ENCODE results near the gene TOX2. TPM values are rescaled to one million over a fixed set of nuclear protein-coding genes. Genes with fewer than 3 reads are reported as not detected.

TOX2 gene
- total RNA-seq, 1 donor from 2014 or later, result 2.4 TPM

- DNase-seq (ENCODE audit: low read depth, low spot score), result no peak
These were observed 44.6 kb downstream of the TOX2 start for GRCh38 chr20:43959079-43959919.

DNA sequence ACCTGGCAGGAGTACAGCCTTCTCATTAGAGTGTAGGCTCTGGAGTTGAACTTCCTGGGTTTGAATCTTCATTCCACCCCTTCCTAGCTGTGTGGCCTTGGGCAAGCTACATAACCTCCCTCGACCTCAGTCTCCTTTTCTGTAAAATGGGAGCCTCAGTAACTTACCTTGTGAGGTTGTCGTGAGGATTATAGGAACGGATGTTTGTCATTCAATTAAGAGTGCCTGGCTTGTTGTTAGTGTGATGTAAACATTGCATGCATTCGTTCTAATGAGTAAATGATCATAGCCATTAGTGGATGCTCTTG, 45.2 kb downstream of the TOX2 start:
- no peak for DNase-seq (ENCODE audit: low read depth, low spot score)

GRCh38 chr20:43960231-43960630, 45.6 kb downstream of the TOX2 start:
- no peak for DNase-seq (ENCODE audit: low read depth, low spot score)

DNA sequence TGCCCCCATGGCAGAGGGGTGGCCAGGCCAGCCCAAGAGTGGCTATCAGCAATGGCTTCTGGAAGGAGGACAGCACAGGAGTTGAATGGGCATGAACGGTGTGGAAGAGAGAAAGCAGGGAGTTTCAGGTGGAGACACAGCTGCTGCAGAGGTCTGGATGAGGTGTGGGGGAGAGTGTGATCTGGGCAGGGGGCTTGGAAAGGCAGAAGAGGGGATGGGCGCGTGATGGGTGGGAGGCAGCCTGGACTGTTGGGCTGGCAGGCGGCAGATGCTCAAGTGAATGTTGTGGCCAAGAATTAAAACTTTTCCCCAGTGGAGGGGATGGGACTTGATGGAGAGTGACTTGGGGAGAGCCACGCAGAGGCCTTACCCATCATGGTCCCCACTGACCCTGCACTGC, 46.5 kb downstream of the TOX2 start:
- no peak for DNase-seq (ENCODE audit: low read depth, low spot score)

DNA sequence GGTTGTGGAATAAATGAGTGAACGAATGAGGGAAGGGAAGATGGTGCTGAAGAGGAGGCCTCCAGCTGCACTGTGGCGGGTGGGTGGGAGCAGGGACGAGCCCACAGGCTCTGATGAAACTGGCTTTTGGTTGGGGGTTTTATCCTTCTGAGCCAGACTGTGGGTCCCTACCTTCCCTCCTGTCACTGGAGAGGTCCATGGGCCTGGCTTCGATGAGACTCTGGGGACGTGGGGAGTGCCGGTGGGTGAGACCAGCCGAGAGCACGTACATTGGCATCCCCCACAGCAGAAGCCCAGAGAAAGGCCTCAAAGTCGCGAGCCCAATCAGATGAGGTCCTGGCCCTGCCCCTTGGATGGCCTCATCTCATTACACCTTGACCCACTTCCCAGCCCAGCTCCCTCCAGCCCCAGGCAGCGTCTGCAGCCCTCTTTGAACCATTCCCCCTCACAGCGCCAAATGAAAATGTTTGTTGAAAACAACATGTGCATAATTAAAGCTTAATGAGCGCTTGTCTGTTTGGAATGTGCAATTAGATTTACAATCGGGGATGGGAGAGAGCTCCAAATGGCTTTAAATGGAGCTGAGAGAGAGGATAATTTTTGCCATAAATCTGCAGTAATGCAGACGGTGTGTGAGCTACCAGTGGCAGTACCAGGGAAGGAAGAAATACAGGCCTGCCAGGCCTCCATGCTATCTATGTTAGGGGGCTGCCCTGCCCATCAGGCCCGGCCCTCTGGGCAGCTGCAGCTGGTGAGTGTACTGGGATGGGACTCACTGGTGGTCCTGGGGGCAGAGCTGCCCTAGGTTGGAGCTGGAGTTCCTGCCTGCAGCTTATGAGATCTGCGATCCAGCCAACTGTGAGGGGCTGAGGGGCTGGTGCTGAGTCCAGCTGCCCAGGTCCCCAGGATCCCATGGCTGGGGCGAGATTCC, 47.2 kb downstream of the TOX2 start:
- no peak for DNase-seq (ENCODE audit: low read depth, low spot score)

DNA sequence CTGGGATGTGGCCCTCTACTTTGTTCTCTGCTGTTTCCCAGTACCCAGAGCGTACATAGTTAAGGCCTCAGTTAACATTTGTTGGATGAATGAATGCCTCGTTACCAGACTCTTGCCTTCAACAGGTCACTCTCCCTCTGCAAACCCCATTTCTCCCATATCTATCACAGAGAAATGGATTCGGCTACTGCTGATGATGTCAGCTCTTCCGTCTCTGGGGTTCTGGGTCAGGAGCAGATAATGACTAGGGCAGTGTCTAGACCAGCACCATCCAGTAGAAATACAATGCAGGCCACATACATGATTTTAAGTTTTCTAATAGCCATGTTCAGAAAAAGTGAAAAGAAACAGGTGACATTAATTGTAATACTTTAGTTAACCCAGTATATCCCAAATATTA, 47.9 kb downstream of the TOX2 start:
- DNase-seq (ENCODE audit: low read depth, low spot score), result no peak

DNA sequence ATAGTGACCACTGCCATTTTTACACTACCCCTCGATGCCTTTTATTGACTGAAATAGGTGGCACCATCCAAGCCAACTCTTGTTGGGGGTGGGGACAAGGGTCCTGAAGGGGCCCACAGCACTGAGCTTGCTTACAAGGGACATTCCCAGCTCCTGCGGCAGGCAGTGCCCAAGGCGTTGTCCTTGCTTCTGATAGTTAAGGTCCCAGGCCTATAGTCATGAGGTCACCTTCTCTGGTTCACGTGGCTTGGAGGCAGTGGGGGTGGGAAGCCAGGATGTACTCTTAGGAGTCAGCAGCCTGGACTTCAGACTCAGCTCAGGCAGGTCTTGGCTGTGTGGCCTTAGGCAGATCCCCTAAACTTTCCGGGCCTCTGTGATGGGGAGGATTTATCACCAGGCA, 48.6 kb downstream of the TOX2 start:
- no peak for DNase-seq (ENCODE audit: low read depth, low spot score)

DNA sequence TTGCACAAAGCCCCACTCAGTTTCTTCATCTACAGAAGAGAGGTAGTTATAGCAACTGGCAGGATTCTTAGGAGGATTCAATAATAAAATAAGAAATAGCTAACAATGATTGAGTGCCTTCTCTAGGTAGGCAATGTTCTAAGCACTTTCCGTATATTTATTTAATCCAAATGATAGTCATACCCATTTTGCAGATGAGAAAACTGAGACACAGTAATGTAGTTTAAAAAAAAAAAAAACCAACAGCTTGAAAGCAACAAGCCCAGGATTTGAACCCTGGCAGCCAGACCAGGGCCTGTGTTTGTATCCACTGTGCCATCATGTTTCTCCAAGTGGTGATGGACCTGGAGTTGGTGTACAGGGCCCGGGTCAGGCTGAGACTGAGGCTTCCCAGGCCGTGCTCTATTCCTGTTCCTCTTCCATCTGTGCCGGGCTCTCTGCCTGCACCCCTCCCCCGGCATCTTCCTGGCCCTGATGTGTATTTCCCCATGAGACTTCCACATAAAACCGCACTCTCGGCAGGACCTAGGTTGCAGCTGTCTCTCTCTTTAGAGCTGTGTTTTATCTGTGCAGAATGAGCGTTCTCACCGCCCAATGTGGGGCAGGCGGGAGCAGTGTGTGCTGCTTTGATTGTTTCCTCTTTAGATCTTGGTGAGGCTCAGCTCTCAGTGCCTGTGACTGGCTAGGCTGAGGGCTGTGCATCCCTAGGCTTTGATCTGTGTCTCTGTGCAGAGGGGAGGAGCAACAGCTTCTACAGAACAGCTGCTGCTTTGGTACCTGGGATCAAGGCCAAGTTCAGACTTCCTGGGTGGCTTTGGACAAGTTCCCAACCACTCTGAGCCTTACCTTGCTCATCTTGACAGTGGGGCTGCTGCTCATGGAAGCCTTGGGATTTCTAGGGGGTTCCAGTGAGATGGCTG, 49.5 kb downstream of the TOX2 start:
- no peak for DNase-seq (ENCODE audit: low read depth, low spot score)

DNA sequence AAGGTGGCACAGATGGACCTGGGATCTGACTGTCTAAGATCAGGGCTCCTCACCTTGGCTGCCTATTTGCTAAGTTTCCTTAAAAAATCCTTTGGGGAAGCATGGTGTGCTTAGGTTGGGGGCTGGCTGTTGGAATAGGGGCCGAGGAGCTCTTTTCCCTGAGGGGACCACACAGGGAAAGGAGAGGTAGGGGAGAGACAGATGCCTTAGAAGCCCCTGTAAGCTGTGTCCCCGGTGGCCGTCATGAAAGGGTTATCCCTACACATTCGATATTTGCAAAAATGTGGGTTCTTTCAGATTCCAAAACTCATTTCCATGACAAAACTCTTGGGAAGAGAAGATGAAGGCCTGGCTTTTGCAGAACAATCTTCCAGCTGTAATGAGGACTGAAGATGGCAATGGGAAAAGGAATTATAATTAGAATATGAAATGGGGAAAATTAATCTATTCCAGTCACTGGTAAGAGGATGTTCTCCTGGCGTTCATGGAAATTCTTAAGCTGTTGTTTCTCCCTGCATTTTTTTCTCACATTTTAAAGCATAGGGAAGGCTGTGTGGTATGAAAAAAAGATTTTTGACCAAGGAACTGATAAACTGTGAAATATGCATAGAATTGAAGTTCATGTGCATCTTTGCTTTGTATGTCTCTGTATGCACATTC, 53.8 kb downstream of the TOX2 start:
- DNase-seq (ENCODE audit: low read depth, low spot score), result no peak

- no peak for DNase-seq (ENCODE audit: low read depth, low spot score)
These were observed 54.4 kb downstream of the TOX2 start for GRCh38 chr20:43969028-43969447.

- DNase-seq (ENCODE audit: low read depth, low spot score), result no peak
These were observed 55.0 kb downstream of the TOX2 start for GRCh38 chr20:43969501-43970182.

DNA sequence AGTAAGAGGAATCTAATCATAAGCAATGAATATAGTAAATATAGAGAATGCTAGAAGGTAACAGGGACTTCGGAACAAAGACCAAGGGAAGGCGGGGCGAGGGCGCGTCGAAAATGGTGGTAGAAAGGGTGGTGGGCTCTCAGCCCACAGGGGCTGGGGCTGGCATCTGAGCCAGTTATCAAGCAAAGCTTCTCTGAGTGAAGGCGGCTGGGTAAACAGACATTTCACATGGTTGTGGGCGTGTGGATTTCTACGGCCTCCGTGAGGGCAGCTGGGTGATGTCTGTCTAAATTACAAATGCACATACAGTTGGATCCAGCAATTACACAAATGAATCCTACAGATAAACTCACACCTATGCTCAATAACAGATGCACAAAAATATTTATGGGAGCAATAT, 56.6 kb downstream of the TOX2 start:
- DNase-seq (ENCODE audit: low read depth, low spot score), result no peak

DNA sequence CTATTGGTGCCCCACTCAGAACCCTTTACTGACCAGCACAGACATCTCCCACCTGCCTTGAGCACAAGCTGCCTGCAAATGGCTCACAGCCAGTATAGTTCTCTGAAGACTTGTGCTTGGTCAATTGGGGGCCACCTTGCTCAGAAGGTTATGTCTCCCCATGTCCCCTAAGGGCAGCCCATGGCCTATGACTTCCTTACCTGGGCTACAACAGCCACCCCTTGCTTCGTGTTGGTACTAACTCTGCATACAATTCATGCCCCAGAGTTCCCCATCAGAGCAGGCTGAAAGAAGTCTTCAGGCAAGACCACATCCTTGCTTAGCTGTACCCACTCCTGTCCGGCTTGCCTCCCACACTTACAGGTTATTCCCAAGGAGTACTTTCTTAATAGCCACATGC, 57.4 kb downstream of the TOX2 start:
- no peak for DNase-seq (ENCODE audit: low read depth, low spot score)

DNA sequence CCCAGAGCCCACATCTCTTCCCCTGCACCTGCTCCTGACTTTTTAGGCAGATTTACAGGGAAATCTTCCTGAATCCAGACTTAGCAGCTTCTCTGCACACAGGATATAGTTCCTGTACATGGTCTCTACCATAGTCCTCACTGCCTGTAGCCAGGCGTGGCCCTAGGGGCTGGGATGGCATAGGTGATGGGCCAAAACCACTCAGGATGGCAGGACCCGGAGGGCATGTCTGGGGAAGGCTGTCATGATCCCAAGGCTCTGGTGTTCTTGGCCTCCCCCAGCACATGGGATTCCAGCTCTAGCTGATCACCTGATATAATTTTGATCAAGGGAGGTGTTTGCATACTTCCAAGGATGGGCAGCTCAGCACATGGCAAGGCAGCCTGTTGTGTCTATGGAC, 58.0 kb downstream of the TOX2 start:
- no peak for DNase-seq (ENCODE audit: low read depth, low spot score)

GRCh38 chr20:43973231-43973630, 58.6 kb downstream of the TOX2 start:
- DNase-seq (ENCODE audit: low read depth, low spot score), result no peak

DNA sequence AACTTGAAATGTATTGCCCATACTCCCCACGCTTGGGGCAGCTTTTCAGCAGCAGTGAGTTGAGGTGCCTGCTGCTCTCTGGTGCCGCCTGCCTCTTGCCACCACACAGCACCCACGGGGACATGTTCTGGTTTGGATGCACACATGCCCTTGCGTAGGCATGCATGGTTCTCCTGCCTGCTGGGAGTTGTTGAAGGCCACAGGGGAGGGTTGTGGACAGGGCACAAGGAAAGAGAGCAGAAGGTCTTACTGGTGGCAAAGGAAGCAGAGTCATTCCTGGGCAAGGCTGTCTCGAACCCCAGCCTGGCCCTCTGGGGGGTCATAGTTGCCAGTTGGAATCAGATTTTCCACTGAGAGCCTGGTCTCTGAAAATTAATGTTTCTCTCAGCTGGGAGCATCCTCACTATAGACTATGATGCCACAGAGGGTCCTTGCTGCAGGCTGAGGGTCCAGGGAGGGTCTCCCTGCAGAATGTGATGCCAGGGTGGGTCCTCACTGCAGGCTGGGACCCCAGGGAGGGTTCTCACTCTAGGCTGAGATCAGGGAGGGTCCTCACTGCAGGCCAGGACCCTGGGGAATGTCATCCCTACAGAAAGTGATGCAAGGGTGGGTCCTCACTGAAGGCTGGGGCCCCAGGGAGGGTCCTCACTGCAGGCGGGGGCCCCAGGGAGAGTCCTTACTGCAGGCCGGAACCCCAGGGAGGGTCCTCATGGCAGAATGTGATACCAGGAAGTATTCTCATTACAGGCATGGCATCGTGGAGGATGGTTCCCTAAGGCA, 59.2 kb downstream of the TOX2 start:
- DNase-seq (ENCODE audit: low read depth, low spot score), result no peak

DNA sequence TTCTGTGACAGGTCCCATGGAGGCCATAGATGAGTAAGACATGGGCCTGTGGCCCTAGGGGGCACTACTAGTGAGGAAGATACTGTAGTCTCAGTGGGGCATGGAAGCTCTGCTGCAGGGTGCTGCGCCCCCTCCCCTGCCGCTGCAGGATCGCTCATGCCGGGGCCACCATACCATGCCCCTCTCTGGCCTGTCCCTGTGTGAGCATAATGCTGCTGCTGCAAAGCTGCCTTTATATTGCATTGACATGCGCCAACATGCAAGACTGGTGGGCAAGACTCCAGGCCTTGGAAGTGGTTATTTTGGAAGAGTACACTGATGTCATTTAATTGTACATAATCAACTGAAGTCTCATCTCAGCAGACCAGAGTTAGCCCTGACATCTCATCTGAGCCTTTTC, 60.0 kb downstream of the TOX2 start:
- DNase-seq (ENCODE audit: low read depth, low spot score), result no peak

GRCh38 chr20:43975096-43975768, 60.6 kb downstream of the TOX2 start:
- DNase-seq (ENCODE audit: low read depth, low spot score), result no peak

DNA sequence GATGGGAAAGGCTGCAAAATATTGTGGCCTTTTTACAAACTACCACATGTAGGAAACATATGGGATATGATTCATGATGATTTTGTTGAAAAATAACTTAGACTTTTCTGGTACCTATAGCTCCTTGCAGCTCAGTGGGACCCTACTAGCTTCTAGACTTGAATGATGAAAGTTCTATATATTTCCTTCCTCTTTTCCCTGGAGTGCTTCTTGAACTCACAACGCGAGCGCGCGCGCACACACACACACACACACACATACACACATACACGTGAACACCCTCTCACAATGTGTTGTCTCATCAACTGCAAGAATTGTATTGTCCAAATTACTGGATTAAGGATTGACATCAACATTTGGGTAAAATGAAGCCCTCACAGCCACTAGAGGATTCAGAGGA, 61.9 kb downstream of the TOX2 start:
- DNase-seq (ENCODE audit: low read depth, low spot score), result no peak

Measured in pulmonary artery endothelial cell (primary cell).